Thyroid gland (tissue), 4 donors: ENCODE data around the gene RPL22L1. TPM values are rescaled to one million over a fixed set of nuclear protein-coding genes. Genes with fewer than 3 reads are reported as not detected.

Experiments
- DNase-seq, 2 donors: peaks; one replicate each; pipeline ENCODE4 v3.0.0-alpha.2; 2019
- H3K27ac ChIP-seq, 3 donors: fragments of 200-600 bp; sonication (generic); 1 replicate in 2 of 3; 2 replicates in 1 of 3; pipeline ENCODE4 v1.5.1; 2016 to 2019; ENCODE audit warnings: mild to moderate bottlenecking in 1 of 3, moderate library complexity in 1 of 3
- H3K27me3 ChIP-seq: fragments of 200-600 bp; sonication (generic); one replicate; pipeline ENCODE4 v1.5.1; 2019
- H3K36me3 ChIP-seq, 2 donors: fragments of 200-600 bp; sonication (generic); one replicate each; pipeline ENCODE4 v1.5.1; 2016 to 2019
- H3K4me1 ChIP-seq, 2 donors: fragments of 200-600 bp; sonication (generic); one replicate each; pipeline ENCODE4 v1.5.1; 2017 to 2019
- H3K4me3 ChIP-seq, 3 donors: fragments of 200-600 bp; sonication (generic); replicated peaks in 1 of 3; 1 replicate in 2 of 3; 2 replicates in 1 of 3; pipeline ENCODE4 v1.5.1; 2016; ENCODE audit warnings: mild to moderate bottlenecking in 1 of 3
- H3K9me3 ChIP-seq: fragments of 200-600 bp; sonication (generic); one replicate; pipeline ENCODE4 v1.5.1; 2017
- POLR2A ChIP-seq, 2 donors: fragments of 450-650 bp; IDR thresholded peaks; one replicate each; pipeline ENCODE4 v1.6.1; 2017; ENCODE audit warnings: antibody characterized with exemption in 2 of 2, mild to moderate bottlenecking in 2 of 2, moderate library complexity in 1 of 2
- WGBS, 2 donors: methylation state at CpG; one replicate each; pipeline ENCODE4 v1.1.5; 2017; 5-methylcytosine and 5-hydroxymethylcytosine counted together
- intact Hi-C: fragments of 100-400 bp; cut with DNase I; formaldehyde crosslinking; loops from one replicate; pipeline ENCODE4 v1.15.1; 2023
- total RNA-seq, 4 donors: library from RNA; depleted of rRNA; stranded (reverse); fragments of >200 nt; gene quantifications; one replicate each; pipeline ENCODE4 v1.2.3, GENCODE V29; 2016
- TF ChIP-seq, protein P1 (sequence below), 6 experiments: fragments of 200-600 bp in 3 of 6; fragments of 450-650 bp in 3 of 6; sonication (generic) in 3 of 6; IDR thresholded peaks; one replicate each; pipeline ENCODE4 v1.5.1; 2016 to 2019; ENCODE audit warnings: antibody characterized with exemption in 6 of 6, mild to moderate bottlenecking in 2 of 6, inconsistent platforms in 1 of 6, moderate library complexity in 1 of 6

Gene RPL22L1
- total RNA-seq, 4 donors from 2014 or later = 29.9 to 142 (median 56.8) TPM

DNA sequence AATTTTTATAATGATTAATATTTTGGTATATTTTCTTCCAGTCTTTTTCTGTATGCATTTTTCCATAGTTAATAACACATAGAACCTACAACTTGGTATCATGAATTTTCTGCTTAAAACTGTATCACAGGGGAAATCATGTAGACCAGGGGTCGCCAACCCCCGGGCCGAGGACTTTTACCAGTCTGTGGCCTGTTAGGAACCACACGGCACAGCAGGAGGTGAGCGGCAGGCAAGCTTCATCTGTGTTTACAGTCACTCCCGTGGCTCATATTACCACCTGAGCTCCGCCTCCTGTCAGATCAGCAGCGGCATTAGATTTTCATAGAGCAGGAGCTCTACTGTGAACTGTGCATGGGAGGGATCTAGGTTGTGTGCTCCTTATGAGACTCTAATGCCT, 54.7 kb downstream of the RPL22L1 start:
- DNase-seq = peak; percentile 59 to 68
- 31 to 35% methylated on average over 8 of the region's 8 CpGs for WGBS, 2 donors

More for the DNA sequence above, 54.7 kb downstream of the RPL22L1 start:
- TF ChIP-seq, protein P1, sequence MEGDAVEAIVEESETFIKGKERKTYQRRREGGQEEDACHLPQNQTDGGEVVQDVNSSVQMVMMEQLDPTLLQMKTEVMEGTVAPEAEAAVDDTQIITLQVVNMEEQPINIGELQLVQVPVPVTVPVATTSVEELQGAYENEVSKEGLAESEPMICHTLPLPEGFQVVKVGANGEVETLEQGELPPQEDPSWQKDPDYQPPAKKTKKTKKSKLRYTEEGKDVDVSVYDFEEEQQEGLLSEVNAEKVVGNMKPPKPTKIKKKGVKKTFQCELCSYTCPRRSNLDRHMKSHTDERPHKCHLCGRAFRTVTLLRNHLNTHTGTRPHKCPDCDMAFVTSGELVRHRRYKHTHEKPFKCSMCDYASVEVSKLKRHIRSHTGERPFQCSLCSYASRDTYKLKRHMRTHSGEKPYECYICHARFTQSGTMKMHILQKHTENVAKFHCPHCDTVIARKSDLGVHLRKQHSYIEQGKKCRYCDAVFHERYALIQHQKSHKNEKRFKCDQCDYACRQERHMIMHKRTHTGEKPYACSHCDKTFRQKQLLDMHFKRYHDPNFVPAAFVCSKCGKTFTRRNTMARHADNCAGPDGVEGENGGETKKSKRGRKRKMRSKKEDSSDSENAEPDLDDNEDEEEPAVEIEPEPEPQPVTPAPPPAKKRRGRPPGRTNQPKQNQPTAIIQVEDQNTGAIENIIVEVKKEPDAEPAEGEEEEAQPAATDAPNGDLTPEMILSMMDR (IDR thresholded peaks at IDR 0.05) = no peak
- TF ChIP-seq POLR2A (IDR thresholded peaks at IDR 0.05) = no peak
- Histone ChIP-seq H3K4me1 (peaks cover 3 to 4% of the 10 kb centered on the region in 2 donors), H3K36me3 (no peaks in the 10 kb centered on the region), H3K27ac (no peak overlapping the region), H3K4me3 (no peak overlapping the region), H3K27me3 (no peaks in the 10 kb centered on the region), H3K9me3 (no peaks in the 10 kb centered on the region)
- intact Hi-C loops = no loop called here

Other genes with a start within 250 kb of the RPL22L1 start
- gene EIF5A2, start 38.4 kb upstream of the RPL22L1 start, total RNA-seq = 1 to 10 TPM; 2.0 to 4.3 (median 3.0) TPM
- gene SLC2A2, start 156.5 kb upstream of the RPL22L1 start, total RNA-seq = not detected